Epithelial cell of esophagus (primary cell): ENCODE measurements around the gene ENTPD6.
A peak's percentile ranks its signal among the peaks of the same experiment; 100 is the strongest.
"Not testable (repeated sequence)": the region's sequence is repeated elsewhere in the genome, so short reads cannot be mapped to it uniquely, and the experiment has no call there.

Experiments used
- DNase-seq: peaks from one replicate; pipeline ENCODE4 v3.0.0; 2010; ENCODE audit warnings: low read depth
- H3K4me3 ChIP-seq: 2 replicates; pipeline ENCODE4 v1.5.1; 2011; ENCODE audit warnings: mild to moderate bottlenecking, low read length, control low read depth
- TF ChIP-seq, protein P1 (sequence below): IDR thresholded peaks from 2 replicates; pipeline ENCODE4 v1.5.1; 2011; ENCODE audit warnings: low read depth, mild to moderate bottlenecking, low read length, control low read depth, inconsistent platforms; ENCODE audit not compliant: insufficient read depth; ENCODE audit errors: missing control alignments

ENTPD6 gene

DNA sequence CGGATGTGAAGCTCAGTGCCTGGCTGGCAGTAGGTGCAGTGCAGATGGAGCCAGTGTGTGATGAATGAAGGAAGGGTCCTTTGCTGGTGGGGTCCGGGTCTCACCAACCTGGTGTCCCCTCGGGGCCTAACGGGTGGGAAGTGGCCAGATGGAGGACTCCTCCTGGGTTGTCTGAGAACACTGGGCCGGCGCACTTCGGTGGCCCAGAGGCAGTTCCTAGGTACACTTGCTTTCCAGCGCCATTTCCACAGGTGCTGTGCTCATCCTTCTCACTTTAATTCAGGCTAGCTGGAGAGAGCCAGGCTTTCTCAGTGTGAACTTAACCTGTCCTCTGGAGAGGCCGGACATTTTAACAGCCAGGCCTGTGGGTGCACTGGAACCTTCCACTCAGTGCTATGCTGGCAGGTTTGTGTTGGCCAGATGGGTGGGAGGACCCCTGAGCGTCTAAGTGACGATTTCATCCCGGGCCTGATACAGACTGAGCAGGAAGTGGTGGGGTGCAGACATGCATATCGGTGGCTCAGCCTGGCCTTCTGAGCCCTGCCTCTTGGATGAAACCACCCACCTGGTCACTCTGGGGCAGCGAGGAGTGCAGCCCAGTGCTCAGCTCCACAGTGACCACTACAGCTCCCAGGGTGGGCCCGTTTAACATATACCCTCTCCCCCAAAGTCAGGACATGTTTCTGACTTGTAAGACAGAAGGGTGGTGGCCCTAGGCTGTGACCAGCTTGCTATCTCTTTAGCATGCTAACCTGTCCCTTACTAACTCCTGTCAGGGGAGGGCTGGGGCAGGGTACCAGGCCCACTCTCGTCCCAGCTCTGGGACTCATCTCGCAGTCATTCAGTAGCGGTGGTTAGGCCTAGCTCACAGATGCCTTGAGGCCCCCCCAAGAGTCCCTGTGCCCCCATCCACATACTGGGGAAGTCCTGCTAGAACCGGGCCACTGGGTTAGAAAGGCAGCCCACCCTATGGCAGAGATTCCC is 44.2 kb downstream of the ENTPD6 start:
- DNase-seq, result no peak
- H3K4me3 ChIP-seq, result no peak overlapping the region
- TF ChIP-seq, protein P1, sequence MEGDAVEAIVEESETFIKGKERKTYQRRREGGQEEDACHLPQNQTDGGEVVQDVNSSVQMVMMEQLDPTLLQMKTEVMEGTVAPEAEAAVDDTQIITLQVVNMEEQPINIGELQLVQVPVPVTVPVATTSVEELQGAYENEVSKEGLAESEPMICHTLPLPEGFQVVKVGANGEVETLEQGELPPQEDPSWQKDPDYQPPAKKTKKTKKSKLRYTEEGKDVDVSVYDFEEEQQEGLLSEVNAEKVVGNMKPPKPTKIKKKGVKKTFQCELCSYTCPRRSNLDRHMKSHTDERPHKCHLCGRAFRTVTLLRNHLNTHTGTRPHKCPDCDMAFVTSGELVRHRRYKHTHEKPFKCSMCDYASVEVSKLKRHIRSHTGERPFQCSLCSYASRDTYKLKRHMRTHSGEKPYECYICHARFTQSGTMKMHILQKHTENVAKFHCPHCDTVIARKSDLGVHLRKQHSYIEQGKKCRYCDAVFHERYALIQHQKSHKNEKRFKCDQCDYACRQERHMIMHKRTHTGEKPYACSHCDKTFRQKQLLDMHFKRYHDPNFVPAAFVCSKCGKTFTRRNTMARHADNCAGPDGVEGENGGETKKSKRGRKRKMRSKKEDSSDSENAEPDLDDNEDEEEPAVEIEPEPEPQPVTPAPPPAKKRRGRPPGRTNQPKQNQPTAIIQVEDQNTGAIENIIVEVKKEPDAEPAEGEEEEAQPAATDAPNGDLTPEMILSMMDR, result no peak

DNA sequence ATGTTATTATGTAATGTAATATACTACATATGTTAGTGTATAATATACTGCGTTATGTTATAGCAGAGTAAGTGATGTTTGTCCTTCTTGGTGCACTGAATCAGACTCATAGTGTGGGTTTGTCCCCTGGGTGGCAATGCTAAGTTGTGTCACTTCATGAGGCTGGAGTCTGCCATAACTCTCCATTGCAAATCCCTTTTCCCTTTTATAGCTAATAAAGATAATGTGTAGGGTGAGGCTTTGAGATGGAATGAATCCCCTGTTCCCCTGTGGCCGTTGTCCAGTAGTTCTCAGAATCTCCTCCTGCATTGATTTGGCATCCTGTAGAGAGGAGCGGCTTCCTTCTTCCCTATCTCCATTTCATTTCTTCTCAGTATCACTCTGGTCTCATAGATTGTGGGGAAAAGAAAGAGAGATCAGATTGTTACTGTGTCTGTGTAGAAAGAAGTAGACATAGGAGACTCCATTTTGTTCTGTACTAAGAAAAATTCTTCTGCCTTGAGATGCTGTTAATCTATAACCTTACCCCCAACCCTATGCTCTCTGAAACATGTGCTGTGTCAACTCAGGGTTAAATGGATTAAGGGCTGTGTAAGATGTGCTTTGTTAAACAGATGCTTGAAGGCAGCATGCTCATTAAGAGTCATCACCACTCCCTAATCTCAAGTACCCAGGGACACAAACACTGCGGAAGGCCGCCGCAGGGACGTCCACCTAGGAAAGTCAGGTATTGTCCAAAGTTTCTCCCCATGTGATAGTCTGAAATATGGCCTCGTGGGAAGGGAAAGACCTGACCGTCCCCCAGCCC is 45.5 kb downstream of the ENTPD6 start:
- H3K4me3 ChIP-seq, DNase-seq: not testable (repeated sequence)

DNA sequence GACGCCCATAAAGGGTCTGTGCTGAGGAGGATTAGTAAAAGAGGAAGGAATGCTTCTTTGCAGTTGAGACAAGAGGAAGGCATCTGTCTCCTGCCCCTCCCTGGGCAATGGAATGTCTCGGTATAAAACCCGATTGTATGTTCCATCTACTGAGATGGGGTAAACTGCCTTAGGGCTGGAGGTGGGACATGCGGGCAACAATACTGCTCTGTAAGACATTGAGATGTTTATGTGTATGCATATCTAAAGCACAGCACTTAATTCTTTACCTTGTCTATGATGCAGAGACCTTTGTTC is 46.1 kb downstream of the ENTPD6 start:
- H3K4me3 ChIP-seq, DNase-seq: not testable (repeated sequence)

DNA sequence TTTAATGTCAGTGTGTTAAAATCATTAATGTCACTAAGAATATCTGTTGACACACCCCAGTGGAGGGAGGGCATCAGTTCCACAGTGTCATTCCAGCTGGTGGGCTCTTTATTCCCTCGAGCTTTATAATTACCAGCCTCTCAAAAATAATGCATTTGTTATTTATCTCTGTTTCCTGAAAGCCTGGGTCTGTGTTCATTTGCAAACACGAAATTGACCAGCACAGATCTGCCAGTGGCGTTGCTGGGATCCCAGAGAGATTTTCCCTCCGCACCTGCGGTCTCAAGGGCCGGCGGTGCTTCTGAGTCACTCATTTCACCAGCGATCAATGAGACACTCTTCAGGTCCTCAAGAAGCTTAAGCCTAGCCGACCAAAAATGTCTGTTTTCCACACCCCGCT is 46.7 kb downstream of the ENTPD6 start:
- peak; percentile 39 for DNase-seq
- H3K4me3 ChIP-seq, result no peak overlapping the region
- TF ChIP-seq, protein P1, result no peak

DNA sequence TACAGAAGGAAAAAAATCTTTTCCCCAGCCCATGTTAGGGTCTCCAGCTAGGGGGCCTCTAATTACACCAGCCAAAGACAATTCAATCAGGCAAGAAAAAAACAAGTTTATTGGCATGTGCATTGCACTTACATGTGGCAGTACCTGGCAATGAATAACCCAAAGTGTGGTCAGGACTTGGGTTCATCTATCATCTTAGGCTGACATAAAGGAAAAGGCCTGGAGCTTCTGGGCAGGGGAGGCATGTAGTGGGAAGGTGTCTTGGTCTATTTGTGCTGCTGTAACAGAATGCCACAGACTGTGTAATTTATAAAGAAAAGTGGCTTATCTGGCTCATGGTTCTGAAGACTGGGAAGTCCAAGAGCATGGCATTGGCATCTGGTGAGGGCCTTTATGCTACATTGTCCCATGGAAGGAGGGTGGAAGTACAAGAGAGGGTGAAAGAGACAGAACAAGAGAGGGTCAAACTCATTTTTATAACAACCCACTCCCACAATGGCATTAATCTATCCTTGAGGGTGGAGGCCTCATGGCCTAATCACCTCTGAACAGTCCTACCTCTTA is 48.0 kb downstream of the ENTPD6 start:
- TF ChIP-seq, protein P1, result no peak
- DNase-seq, result no peak

DNA sequence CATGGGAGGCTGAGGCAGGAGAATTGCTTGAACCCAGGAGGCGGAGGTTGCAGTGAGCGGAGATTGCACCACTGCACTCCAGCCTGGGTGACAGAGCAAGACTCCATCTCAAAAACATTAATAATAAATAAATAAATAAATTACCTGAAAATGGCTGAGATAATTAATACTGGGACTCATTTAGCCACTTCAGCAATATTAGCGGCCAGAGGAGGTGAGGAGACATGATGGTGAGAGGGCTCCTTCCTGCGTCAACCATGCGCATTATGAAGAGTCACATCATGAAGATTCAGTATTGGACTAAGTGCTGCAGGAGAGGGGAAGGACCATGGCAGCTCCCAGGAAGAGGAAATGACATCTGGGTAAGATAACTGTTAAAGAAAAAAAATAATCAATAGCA is 49.5 kb downstream of the ENTPD6 start:
- TF ChIP-seq, protein P1, result no peak
- no peak overlapping the region for H3K4me3 ChIP-seq
- DNase-seq, result no peak

More for the DNA sequence above, 48.0 kb downstream of the ENTPD6 start:
- no peak overlapping the region for H3K4me3 ChIP-seq

DNA sequence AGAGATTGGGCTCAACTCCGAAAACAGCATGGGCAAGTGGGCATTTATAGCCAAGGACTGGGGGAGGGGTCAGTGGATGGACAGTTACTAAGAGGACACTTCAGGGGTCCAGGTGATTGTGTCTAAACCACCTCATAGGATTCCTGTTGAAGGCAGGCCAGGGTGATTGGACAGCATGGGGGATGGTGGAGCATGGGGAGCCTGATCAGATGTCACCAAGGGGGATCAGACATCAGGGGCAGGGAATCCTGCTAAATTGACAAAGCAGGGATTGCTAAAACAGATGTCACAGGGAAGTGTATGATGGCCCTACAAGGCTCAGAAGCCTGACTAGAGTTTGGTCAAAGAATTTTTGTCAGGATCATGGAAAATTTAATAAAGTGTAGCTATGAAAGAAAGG is 49.9 kb downstream of the ENTPD6 start:
- H3K4me3 ChIP-seq, result no peak overlapping the region
- TF ChIP-seq, protein P1, result no peak
- no peak for DNase-seq
